Mucosa of descending colon (tissue), 3 donors: ENCODE data around the gene INKA1. TPM values are rescaled to one million over a fixed set of nuclear protein-coding genes. Genes with fewer than 3 reads are reported as not detected.

Source experiments
- ATAC-seq: fragments of 200-7000 bp; cut with Tn5 transposase; one replicate; pipeline ENCODE4 v1.9.1; 2020; ENCODE audit warnings: mild to moderate bottlenecking, moderate library complexity
- DNase-seq, 3 donors: peaks; one replicate each; pipeline ENCODE4 v3.0.0-alpha.2; 2020
- H3K36me3 ChIP-seq: fragments of 200-600 bp; one replicate; pipeline ENCODE4 v1.8.0; 2021; ENCODE audit warnings: low read depth, mild to moderate bottlenecking
- H3K4me1 ChIP-seq: fragments of 200-600 bp; one replicate; pipeline ENCODE4 v1.8.0; 2021; ENCODE audit warnings: low read depth, mild to moderate bottlenecking
- H3K4me3 ChIP-seq: fragments of 200-600 bp; one replicate; pipeline ENCODE4 v1.8.0; 2021; ENCODE audit warnings: mild to moderate bottlenecking
- H3K9me3 ChIP-seq: fragments of 200-600 bp; one replicate; pipeline ENCODE4 v1.8.0; 2021; ENCODE audit warnings: mild to moderate bottlenecking
- CTCF ChIP-seq: fragments of 200-600 bp; IDR thresholded peaks from one replicate; pipeline ENCODE4 v1.8.0; 2022; ENCODE audit warnings: antibody characterized with exemption, mild to moderate bottlenecking
- intact Hi-C, 2 donors: fragments of 100-400 bp; cut with DNase I in 1 of 2; cut with micrococcal nuclease in 1 of 2; formaldehyde crosslinking; loops; one replicate each; pipeline versions ENCODE4 v1.11.0 to v1.11.1; 2022; cut with DNase I, micrococcal nuclease
- microRNA-seq: library from miRNA; unstranded; fragments of <30 nt; microRNA quantifications from one replicate; pipeline ENCODE4, GENCODE V29; 2019
- total RNA-seq, 3 donors: library from RNA; stranded (reverse); fragmentation: NEBNext Ultra II Directional in 2 of 3; extraction: Animal tissue kit (Norgen Biotek cat#: 25700) in 2 of 3; gene quantifications; one replicate each; pipeline versions ENCODE4 v1.2.1 to v1.2.4, GENCODE V29; 2021 to 2023
- donor health status: DM: no; HTN: no; CAD: no; lungs with moderate emphysema.
- donor health status: DM: no; HTN: no; CAD: no.
- donor health status: DM: no; HTN: yes; CAD: no.

INKA1 gene
- total RNA-seq, 3 donors from 2014 or later = 0.58 to 2.8 (median 1.6) TPM

GRCh38 chr3:49845694-49846093, 42.6 kb downstream of the INKA1 start:
- TF ChIP-seq CTCF = no peak

More at GRCh38 chr3:49845694-49846093, 42.6 kb downstream of the INKA1 start:
- Histone ChIP-seq H3K4me1 (no peaks in the 10 kb centered on the region), H3K9me3 (no peaks in the 10 kb centered on the region), H3K36me3 (no peaks in the 10 kb centered on the region), H3K4me3 (no peak overlapping the region)
- DNase-seq (peak in 1 of 3 donors; percentile 55), ATAC-seq (peak; percentile 48)
- intact Hi-C loops = no loop called here

Small RNA genes within 50 kb of the gene (microRNA-seq; reads per million reads assigned to microRNA genes)
- gene MIR5193 = not detected

Other genes starting within 250 kb of the INKA1 start
- 1 to 10 TPM in 1 of 3 donors, under 1 TPM in 2; 0.17 to 1.2 (median 0.36) TPM for gene BSN, start 248.8 kb upstream of the INKA1 start, total RNA-seq
- gene APEH, start 128.9 kb upstream of the INKA1 start, total RNA-seq = 100 to 1,000 TPM; 110 to 176 (median 142) TPM
- 10 to 100 TPM; 16.8 to 55.9 (median 18.8) TPM for gene MST1, start 113.8 kb upstream of the INKA1 start, total RNA-seq
- gene RNF123, start 113.7 kb upstream of the INKA1 start, total RNA-seq = 10 to 100 TPM; 45.5 to 58.1 (median 51.0) TPM
- gene AMIGO3, start 83.6 kb upstream of the INKA1 start, total RNA-seq = not detected
- 10 to 100 TPM; 36.0 to 60.5 (median 47.4) TPM for gene GMPPB, start 79.3 kb upstream of the INKA1 start, total RNA-seq
- gene IP6K1, start 16.7 kb upstream of the INKA1 start, total RNA-seq = 10 to 100 TPM; 33.1 to 52.5 (median 39.5) TPM
- under 1 TPM in 1 of 3 donors, not detected in 2; 0.38 TPM for gene CDHR4, start 3.4 kb upstream of the INKA1 start, total RNA-seq
- 100 to 1,000 TPM in 2 of 3 donors, 10 to 100 TPM in 1; 90.3 to 192 (median 139) TPM for gene UBA7, start 10.7 kb downstream of the INKA1 start, total RNA-seq
- gene TRAIP, start 53.3 kb downstream of the INKA1 start, total RNA-seq = 1 to 10 TPM; 2.6 to 5.4 (median 4.0) TPM
- not detected for gene CAMKV, start 66.6 kb downstream of the INKA1 start, total RNA-seq
- gene MST1R, start 100.6 kb downstream of the INKA1 start, total RNA-seq = 100 to 1,000 TPM in 2 of 3 donors, 10 to 100 TPM in 1; 76.2 to 153 (median 124) TPM
- 10 to 100 TPM in 1 of 3 donors, 1 to 10 TPM in 2; 6.9 to 13.3 (median 7.9) TPM for gene MON1A, start 126.5 kb downstream of the INKA1 start, total RNA-seq
- gene RBM6, start 136.9 kb downstream of the INKA1 start, total RNA-seq = 100 to 1,000 TPM in 2 of 3 donors, 10 to 100 TPM in 1; 75.6 to 124 (median 112) TPM